ENCODE results near the gene PTDSS2. TPM values are rescaled to one million over a fixed set of nuclear protein-coding genes. Genes with fewer than 3 reads are reported as not detected.
A peak's percentile ranks its signal among the peaks of the same experiment; 100 is the strongest.

The PTDSS2 gene
- total and polyA plus RNA-seq, 9 of the 15 experiments (the other 6 are each of a cell fraction or from before 2014, with no cell fraction given) = 0.45 to 53.9 (median 17.2) TPM

DNA sequence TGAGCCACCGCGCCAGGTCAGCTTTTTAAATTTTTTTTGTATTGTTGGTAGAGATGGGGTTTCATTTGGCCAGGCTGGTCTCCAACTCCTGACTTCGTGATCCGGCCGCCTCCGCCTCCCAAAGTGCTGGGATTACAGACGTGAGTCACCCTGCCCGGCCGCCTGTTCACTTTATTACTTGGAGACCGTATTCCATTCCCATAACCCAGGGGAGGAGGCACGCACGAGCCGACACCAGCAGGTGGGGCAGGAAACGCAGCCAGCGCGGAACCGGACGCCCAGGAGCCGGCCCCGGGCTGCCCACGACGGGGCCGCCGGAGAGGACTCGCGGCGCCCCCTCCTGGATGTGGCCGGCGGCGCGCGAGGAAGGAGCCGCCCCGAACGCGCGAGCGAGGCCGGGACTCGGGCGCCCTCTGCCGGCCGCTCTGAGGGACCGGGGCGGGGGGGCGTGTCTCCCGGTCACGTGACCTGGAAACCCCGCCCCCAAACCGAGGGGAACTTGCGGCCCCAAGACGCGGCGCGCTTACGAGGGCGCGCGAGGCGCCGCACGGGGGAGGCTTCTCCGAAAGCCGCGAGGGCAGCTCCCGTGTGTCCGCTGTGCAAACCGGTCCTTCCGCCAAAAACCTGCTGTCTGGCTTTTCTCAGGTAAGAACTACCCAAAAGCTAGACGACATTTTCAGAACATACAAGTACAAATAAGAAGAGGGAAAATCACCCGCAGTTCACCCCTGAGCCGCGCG is 68.6 kb downstream of the PTDSS2 start (continued):
- TF ChIP-seq PCBP1 (IDR thresholded peaks at IDR 0.05; ENCODE audit: low read depth, low read length, poor library complexity, severe bottlenecking) = no peak
- TF ChIP-seq, protein P1, sequence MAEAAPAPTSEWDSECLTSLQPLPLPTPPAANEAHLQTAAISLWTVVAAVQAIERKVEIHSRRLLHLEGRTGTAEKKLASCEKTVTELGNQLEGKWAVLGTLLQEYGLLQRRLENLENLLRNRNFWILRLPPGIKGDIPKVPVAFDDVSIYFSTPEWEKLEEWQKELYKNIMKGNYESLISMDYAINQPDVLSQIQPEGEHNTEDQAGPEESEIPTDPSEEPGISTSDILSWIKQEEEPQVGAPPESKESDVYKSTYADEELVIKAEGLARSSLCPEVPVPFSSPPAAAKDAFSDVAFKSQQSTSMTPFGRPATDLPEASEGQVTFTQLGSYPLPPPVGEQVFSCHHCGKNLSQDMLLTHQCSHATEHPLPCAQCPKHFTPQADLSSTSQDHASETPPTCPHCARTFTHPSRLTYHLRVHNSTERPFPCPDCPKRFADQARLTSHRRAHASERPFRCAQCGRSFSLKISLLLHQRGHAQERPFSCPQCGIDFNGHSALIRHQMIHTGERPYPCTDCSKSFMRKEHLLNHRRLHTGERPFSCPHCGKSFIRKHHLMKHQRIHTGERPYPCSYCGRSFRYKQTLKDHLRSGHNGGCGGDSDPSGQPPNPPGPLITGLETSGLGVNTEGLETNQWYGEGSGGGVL (CRISPR knock-in tag; IDR thresholded peaks at IDR 0.05) = no peak
- TF ChIP-seq, protein P2, sequence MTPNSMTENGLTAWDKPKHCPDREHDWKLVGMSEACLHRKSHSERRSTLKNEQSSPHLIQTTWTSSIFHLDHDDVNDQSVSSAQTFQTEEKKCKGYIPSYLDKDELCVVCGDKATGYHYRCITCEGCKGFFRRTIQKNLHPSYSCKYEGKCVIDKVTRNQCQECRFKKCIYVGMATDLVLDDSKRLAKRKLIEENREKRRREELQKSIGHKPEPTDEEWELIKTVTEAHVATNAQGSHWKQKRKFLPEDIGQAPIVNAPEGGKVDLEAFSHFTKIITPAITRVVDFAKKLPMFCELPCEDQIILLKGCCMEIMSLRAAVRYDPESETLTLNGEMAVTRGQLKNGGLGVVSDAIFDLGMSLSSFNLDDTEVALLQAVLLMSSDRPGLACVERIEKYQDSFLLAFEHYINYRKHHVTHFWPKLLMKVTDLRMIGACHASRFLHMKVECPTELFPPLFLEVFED (CRISPR knock-in tag; conservative IDR thresholded peaks at IDR 0.05) = no peak
- TF ChIP-seq, protein P3, sequence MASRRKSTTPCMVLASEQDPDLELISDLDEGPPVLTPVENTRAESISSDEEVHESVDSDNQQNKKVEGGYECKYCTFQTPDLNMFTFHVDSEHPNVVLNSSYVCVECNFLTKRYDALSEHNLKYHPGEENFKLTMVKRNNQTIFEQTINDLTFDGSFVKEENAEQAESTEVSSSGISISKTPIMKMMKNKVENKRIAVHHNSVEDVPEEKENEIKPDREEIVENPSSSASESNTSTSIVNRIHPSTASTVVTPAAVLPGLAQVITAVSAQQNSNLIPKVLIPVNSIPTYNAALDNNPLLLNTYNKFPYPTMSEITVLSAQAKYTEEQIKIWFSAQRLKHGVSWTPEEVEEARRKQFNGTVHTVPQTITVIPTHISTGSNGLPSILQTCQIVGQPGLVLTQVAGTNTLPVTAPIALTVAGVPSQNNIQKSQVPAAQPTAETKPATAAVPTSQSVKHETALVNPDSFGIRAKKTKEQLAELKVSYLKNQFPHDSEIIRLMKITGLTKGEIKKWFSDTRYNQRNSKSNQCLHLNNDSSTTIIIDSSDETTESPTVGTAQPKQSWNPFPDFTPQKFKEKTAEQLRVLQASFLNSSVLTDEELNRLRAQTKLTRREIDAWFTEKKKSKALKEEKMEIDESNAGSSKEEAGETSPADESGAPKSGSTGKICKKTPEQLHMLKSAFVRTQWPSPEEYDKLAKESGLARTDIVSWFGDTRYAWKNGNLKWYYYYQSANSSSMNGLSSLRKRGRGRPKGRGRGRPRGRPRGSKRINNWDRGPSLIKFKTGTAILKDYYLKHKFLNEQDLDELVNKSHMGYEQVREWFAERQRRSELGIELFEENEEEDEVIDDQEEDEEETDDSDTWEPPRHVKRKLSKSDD (conservative IDR thresholded peaks at IDR 0.05; ENCODE audit: low read length) = no peak
- TF ChIP-seq, protein P4, sequence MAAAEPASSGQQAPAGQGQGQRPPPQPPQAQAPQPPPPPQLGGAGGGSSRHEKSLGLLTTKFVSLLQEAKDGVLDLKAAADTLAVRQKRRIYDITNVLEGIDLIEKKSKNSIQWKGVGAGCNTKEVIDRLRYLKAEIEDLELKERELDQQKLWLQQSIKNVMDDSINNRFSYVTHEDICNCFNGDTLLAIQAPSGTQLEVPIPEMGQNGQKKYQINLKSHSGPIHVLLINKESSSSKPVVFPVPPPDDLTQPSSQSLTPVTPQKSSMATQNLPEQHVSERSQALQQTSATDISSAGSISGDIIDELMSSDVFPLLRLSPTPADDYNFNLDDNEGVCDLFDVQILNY (CRISPR knock-in tag; IDR thresholded peaks at IDR 0.05) = no peak
- no peak for TF ChIP-seq NR3C1 (CRISPR knock-in tag; IDR thresholded peaks at IDR 0.05)
- TF ChIP-seq CC2D1A (IDR thresholded peaks at IDR 0.05) = no peak
- TF ChIP-seq ZNF717 (CRISPR knock-in tag; IDR thresholded peaks at IDR 0.05) = no peak
- peak; percentile 59; the same call in 1 of the 2 replicates for TF ChIP-seq PHF8 (IDR thresholded peaks at IDR 0.05; ENCODE audit: borderline replicate concordance, low read length)
- no peak for TF ChIP-seq NFE2 (IDR thresholded peaks at IDR 0.05; ENCODE audit: low read depth)
